Islet of Langerhans (tissue), 1 donor: Measurements from ENCODE around the gene ZNF648.
"Not testable (repeated sequence)": the region's sequence is repeated elsewhere in the genome, so short reads cannot be mapped to it uniquely, and the experiment has no call there.

Experiments used
- FAIRE-seq: peaks from one replicate; lab custom pipeline; 2011; peaks lifted over from hg19 to GRCh38; lab: Jason Lieb, UNC

ZNF648 gene

DNA sequence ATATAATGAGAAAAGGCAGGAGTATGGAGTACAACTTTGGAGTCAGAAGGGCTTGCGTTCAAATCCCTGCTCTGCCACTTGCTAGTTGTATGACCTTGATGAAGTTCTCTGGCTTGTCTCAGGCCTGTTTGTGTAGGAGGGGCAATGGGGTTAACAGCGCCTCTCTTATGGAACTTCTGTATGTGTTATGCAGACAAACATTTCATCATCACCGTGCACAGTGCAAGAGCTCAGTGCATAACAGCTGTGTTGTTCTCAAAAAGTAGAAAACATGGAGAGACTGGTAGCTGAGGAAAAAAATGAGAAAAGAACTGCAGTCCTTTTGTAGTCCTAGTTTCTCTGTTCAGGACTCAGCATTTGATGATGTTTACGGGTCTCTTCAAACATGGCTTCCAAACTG, 10.4 kb upstream of the ZNF648 start:
- FAIRE-seq, result no peak

GRCh38 chr1:182069028-182069466, 7.5 kb upstream of the ZNF648 start:
- FAIRE-seq, result no peak

DNA sequence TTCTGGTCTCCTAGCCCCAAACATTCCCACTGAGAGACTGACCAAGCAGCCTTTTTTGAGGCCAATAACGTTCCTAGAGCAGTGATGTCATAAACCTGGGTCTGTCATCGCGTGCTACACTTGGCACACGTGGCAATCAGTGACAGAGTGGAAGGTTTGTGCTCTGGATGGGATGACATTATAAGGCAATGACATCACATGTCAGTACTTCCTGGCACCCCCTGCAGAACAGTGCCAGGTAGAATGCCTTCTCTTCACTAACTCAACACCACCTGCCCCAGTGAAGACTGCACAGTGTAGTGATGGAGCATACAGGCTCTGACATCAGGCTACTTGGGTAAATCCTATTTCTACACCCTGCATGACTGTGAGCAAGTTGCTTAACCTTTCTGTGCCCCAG, 5.4 kb upstream of the ZNF648 start:
- no peak for FAIRE-seq

- FAIRE-seq, result no peak
These were observed 3.8 kb upstream of the ZNF648 start for GRCh38 chr1:182065126-182065845.

GRCh38 chr1:182064611-182065010, 3.1 kb upstream of the ZNF648 start:
- FAIRE-seq, result no peak

- no peak for FAIRE-seq
These were observed 711 bp upstream of the ZNF648 start for GRCh38 chr1:182062223-182062622.

GRCh38 chr1:182060877-182061276, 635 bp downstream of the ZNF648 start:
- FAIRE-seq, result no peak

DNA sequence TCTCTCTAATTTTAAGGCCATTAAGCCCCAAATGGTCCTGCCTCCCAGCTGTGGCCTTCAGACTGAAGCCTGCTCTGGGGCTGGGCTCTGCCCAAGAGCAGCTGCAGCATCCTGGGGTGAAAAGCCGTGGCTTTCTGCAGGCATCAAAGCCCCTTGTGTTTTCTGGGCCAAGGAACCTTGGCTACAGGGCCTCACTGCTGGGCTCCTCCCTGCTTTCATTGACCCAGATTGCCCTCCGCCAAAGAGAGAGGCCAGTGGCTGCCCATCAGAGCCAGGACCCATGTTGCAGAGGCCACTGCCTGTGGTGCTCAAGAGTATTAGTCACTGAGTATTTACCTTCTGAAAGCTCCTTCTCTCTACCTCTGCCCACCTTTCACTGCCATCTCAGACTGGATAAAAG, 1.6 kb downstream of the ZNF648 start:
- no peak for FAIRE-seq

DNA sequence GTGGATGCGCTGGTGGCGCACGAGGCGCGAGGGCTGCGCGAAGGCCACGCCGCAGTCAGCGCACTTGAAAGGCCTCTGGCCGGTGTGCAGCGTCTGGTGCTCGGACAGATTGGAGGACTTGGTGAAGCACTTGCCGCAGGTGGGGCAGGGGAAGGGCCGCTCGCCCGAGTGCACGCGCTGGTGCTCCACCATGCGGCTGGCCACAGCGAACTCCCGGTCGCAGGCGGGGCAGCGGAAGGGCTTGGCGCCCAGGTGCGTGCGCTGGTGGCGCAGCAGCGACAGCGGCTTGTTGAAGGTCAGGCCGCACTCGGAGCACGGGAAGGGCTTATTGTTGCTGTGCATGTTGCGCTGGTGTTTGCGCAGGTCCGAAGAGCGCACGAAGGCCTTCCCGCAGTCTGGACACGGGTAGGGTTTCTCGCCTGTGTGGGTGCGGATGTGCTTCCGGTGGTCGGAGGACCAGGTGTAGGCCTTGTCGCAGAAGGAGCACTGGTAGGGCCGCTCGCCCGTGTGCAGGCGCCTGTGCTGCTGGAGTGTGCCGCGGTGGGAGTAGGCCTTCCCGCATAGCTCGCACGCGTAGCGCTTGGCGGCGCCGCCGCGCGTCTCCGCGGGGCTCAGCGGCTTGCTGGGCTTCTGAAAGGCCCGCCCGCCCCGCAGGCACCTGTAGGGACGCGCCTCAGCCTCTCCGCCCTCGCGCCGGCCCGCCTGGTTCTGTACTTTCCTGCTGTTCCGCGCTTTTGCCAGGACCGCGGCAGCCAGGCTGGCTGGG, 4.7 kb downstream of the ZNF648 start:
- no peak for FAIRE-seq

- FAIRE-seq, result no peak
These were observed 6.7 kb downstream of the ZNF648 start for GRCh38 chr1:182054698-182055326.

- FAIRE-seq, result no peak
These were observed 9.2 kb downstream of the ZNF648 start for GRCh38 chr1:182052355-182052754.

DNA sequence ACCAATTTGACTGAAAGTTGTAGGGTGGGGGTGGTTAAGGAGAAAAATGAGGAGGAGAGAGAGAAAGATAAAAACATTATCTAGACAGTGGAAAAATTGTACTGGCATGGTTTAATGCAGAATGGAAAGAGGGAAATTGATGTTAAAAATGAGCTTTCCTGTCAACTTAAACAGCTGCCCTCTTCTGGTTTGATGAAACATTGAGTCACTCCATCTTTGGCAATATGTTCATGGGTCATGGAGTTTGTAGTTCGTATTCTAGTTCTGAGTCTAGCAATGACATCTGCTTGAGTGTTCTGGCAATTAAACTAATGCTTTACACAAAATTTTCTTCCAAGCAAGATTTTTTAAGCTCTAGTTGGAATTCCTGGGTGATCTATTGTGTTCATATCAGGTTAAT, 9.6 kb downstream of the ZNF648 start:
- no peak for FAIRE-seq

DNA sequence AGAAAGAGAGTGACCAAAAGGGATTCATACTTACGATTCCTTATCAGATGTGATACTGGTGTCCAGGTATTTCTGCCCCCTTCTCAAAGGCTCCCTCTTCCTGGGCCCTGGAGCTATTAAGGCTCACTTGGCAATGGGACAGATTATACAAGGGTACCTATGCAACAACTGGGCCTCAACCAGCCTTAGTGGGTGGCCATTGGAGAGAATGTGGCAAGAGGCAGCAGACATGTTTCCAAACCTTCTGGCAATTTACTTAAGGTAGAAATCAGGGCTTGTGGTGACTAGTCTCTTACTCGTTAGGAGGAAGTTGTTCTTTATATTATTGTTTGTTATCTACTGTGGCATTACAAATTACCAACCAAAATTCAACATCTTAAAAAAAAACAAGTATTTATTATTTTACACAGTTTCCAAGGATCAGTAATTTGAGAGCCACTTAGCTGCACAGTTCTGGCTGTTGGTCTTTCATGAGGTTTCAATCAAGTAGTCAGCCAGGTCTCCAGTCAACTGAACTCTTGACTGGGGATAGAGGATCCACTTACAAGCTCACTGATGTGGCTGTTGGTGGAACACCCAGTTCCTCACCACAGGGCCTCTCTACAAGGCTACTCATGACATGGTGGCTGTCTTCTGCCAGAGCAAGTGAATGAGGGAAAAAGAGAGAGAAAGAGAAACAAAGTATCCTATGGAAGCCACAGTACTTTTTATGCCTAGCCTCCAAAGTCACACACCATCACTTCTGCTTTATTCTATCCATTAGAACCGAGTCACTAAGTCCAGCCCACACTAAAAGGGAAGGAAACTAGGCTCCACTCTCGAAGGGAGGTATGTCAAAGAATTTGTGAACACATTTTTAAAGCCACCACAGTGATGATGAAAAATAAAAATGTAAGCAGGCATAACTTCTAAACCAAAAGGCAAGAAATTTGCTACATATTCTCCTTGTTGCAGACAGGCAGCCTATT, 10.7 kb downstream of the ZNF648 start:
- no peak for FAIRE-seq

DNA sequence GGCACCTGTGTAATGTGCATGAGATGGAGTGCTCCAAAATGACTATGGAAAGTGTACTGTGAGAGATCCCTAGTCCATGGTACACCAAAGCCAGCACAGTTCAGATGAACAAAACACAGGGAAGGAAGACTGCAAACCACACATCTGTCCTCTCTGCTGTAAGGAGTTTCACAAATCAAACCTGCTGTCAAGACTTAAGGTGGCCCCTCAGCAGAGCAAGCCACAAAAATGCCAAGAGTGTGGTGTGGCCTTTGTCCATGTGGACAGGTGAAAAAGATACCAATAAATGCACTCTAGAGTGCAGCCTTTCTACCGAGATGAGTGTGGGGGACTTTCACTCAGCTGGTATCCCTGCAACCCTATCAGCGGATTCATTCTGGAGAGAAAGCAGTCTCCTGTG, 12.9 kb downstream of the ZNF648 start:
- FAIRE-seq, result no peak

- no peak for FAIRE-seq
These were observed 14.7 kb downstream of the ZNF648 start for GRCh38 chr1:182046763-182047162.

- FAIRE-seq, result not testable (repeated sequence)
These were observed 16.0 kb downstream of the ZNF648 start for GRCh38 chr1:182045481-182045880.

DNA sequence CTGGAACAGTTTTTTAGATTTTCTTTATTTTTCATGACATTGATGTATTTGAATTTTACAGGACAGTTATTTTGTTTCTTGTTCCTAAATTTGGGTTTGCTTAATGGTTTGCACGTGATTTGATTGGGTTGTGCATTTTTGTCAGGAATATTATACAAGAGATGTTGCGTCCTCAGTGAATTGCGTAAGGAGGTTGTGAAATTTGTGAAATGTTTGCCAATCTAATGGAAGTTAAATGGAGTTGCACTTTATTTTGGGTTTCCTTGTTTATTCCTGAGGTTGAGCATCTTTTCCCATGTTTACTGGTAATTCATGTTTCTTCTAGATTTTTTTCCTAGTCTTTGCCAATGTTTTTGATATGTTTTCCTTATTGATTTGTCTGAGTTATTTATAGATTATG, 19.9 kb downstream of the ZNF648 start:
- FAIRE-seq, result no peak

DNA sequence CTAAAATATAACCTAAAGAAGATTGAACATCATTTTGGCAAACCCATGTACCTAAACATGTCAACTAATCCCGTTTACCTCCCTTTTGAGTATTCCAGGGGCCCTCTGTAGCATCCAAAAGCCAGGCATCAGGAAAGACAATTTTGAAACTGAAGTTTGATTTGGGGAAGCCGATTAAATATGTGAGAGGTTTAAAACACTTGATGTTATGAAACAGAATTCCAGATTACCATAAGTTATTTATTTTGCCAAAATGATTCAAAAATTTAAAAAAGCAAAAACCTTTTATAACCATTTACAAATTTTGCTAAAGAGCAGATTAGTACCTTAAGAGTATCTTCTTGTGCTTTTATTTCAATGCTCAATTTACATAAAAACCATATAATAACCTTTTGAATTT, 23.3 kb downstream of the ZNF648 start:
- peak; percentile 70 for FAIRE-seq

DNA sequence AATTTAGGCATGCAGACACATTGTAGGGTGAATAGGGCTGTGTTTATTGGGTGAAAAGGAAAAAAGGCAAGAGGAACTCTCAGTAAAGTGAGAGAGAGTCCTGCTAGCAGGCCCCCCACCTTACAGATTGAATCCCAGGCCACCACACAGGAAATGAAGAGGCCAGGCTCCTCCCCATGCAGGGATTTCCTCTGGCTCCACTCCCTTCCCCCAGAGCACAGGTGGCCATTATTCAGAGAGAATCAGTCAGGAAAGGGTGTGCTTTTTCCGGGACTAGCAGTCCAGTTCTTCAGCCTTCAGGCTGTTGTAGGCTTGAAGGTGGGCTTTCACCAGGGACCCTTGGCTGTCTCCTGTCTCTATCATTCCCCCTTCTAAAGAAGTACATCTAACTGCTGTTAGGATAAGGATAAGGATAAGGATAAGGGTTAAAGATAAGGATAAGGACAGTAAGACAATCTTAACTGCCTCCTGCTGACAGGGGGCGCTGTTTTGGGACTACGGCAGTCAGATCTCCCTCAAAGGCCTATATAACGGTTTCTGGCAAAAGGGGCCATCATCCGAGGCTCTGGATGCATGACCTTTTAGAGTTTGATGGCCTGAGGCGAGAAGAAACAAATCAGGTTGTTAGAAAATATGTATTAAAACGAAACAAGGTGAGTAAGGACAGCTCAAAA, 26.3 kb downstream of the ZNF648 start:
- FAIRE-seq, result no peak

- no peak for FAIRE-seq
These were observed 29.3 kb downstream of the ZNF648 start for GRCh38 chr1:182032251-182032650.
